ENCODE results near the gene RCL1. TPM values are rescaled to one million over a fixed set of nuclear protein-coding genes. Genes with fewer than 3 reads are reported as not detected.

The RCL1 gene
- polyA plus RNA-seq, 2 of the 4 experiments (the other 2 are of a cell fraction) = 25.5 to 27.5 TPM

- no peak for TF ChIP-seq TP53 (CRISPR knock-in tag; IDR thresholded peaks at IDR 0.05)
- TF ChIP-seq BCL3 (IDR thresholded peaks at IDR 0.05) = no peak
- no peak for TF ChIP-seq CHD2 (IDR thresholded peaks at IDR 0.05; ENCODE audit: low read length, partially characterized antibody)
- no peak for TF ChIP-seq HOXB13 (CRISPR knock-in tag; IDR thresholded peaks at IDR 0.05; ENCODE audit: low read depth)
- TF ChIP-seq JUN (IDR thresholded peaks at IDR 0.05) = no peak
- ATAC-seq (no peak), DNase-seq (ENCODE audit: low read depth in 1 of 2, low spot score in 1 of 2) (no peak), FAIRE-seq (peak; percentile 32)
- 36% methylated on average over 2 of the region's 2 CpGs for WGBS (ENCODE audit: missing lambda C conversion rate)
- Histone ChIP-seq H3K9me3 (no peaks in the 10 kb centered on the region), H3K4me3 (no peak overlapping the region), H3K27ac (no peak overlapping the region), H3K4me1 (no peaks in the 10 kb centered on the region), H3K4me2 (no peak overlapping the region)
- POLR2A ChIA-PET = no interaction called here
- CTCF ChIA-PET = interaction anchor here (0.8 to 2.3 kb wide), 5 partner anchors 10 to 204 kb away, joined by 3 to 7 read pairs (median 4); no protein-coding TSS in a partner anchor
Observed at GRCh38 chr9:4784403-4784802, 8.3 kb upstream of the RCL1 start.

DNA sequence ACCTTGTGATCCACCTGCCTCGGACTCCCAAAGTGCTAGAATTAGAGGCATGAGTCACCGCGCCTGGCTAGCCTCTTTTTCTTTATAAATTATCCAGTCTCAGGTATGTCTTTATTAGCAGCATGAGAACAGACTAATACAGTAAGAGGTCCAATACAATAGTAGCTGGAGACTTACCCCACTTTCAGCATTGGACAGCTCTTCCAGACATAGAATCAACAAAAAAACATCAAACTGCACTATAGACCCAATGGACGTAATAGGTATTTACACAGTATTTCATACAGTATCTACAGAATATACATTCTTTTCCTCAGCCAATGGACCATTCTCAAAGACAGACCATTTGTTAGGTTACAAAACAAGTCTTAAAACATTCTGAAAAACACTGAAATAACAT is 6.1 kb upstream of the RCL1 start:
- CTCF ChIA-PET = interaction anchor here (0.6 to 2.3 kb wide), 3 partner anchors 24 to 201 kb away, joined by 3 to 7 read pairs (median 4); no protein-coding TSS in a partner anchor

DNA sequence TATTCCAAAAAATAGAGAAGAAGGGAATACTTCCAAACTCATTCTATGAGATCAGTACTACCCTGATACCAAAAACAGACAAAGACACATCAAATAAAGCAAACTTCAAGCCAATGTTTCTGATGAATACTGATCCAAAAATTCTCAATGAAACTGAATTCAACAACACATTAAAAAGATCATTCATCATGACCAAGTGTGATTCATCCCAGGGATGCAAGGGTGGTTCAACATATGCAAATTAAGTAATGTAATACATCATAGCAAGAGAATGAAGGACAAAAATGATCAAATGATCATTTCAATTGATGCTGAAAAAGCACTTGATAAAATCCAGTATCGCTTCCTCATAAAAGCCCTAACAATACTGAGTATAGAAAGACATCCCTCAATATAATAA is 4.9 kb upstream of the RCL1 start:
- ChIA-PET CTCF (interaction anchor here (0.6 kb wide), 1 partner anchor 68 kb away, joined by 3 read pairs; no protein-coding TSS in a partner anchor), POLR2A (no interaction called here)
- no peaks in the 10 kb centered on the region for H3K4me1 ChIP-seq
- H3K4me3 ChIP-seq = no peak overlapping the region
- ATAC-seq (no peak), FAIRE-seq (no peak), DNase-seq (ENCODE audit: low read depth in 1 of 2, low spot score in 1 of 2) (no peak)
- H3K27ac ChIP-seq = no peak overlapping the region
- H3K9me3 ChIP-seq = no peaks in the 10 kb centered on the region
- 92% methylated on average over 1 of the region's 1 CpG for WGBS (ENCODE audit: missing lambda C conversion rate)
- H3K4me2 ChIP-seq = no peak overlapping the region
- TF ChIP-seq CHD4 (IDR thresholded peaks at IDR 0.05; ENCODE audit: borderline replicate concordance) = no peak
- TF ChIP-seq HDAC2 (IDR thresholded peaks at IDR 0.05) = no peak
- TF ChIP-seq TFCP2L1 (CRISPR knock-in tag; IDR thresholded peaks at IDR 0.05) = no peak
- TF ChIP-seq PHF8 (IDR thresholded peaks at IDR 0.05; ENCODE audit: borderline replicate concordance, low read depth) = no peak
- no peak for TF ChIP-seq KDM1A (IDR thresholded peaks at IDR 0.05; ENCODE audit: low read depth)
- TF ChIP-seq FOSB (CRISPR knock-in tag; IDR thresholded peaks at IDR 0.05) = no peak
- TF ChIP-seq RARB (CRISPR knock-in tag; IDR thresholded peaks at IDR 0.05) = no peak
- no peak for TF ChIP-seq NR3C1 (IDR thresholded peaks at IDR 0.05)
- TF ChIP-seq MAFK (IDR thresholded peaks at IDR 0.05; ENCODE audit: partially characterized antibody) = no peak
- TF ChIP-seq, protein P1, sequence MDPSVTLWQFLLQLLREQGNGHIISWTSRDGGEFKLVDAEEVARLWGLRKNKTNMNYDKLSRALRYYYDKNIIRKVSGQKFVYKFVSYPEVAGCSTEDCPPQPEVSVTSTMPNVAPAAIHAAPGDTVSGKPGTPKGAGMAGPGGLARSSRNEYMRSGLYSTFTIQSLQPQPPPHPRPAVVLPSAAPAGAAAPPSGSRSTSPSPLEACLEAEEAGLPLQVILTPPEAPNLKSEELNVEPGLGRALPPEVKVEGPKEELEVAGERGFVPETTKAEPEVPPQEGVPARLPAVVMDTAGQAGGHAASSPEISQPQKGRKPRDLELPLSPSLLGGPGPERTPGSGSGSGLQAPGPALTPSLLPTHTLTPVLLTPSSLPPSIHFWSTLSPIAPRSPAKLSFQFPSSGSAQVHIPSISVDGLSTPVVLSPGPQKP (IDR thresholded peaks at IDR 0.05; ENCODE audit: low read depth, low read length) = no peak
- TF ChIP-seq FOXS1 (CRISPR knock-in tag; IDR thresholded peaks at IDR 0.05) = no peak
- TF ChIP-seq, protein P2, sequence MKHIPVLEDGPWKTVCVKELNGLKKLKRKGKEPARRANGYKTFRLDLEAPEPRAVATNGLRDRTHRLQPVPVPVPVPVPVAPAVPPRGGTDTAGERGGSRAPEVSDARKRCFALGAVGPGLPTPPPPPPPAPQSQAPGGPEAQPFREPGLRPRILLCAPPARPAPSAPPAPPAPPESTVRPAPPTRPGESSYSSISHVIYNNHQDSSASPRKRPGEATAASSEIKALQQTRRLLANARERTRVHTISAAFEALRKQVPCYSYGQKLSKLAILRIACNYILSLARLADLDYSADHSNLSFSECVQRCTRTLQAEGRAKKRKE (CRISPR knock-in tag; IDR thresholded peaks at IDR 0.05; ENCODE audit: low read depth) = no peak
- no peak for TF ChIP-seq E2F6 (IDR thresholded peaks at IDR 0.05; ENCODE audit: borderline replicate concordance, low read depth)

More for the DNA sequence above, 6.1 kb upstream of the RCL1 start:
- no peak for DNase-seq (ENCODE audit: low read depth in 1 of 2, low spot score in 1 of 2)
- no peaks in the 10 kb centered on the region for H3K4me1 ChIP-seq
- ATAC-seq = no peak
- no peak for TF ChIP-seq POLR2A (IDR thresholded peaks at IDR 0.05; ENCODE audit: low read length)
- TF ChIP-seq RARB (CRISPR knock-in tag; IDR thresholded peaks at IDR 0.05) = no peak
- TF ChIP-seq CHD4 (IDR thresholded peaks at IDR 0.05; ENCODE audit: borderline replicate concordance) = no peak
- peak; percentile 40; the same call in 1 of the 2 replicates for TF ChIP-seq REST (IDR thresholded peaks at IDR 0.05)
- TF ChIP-seq SREBF2 (IDR thresholded peaks at IDR 0.05) = no peak
- H3K9me3 ChIP-seq = no peaks in the 10 kb centered on the region
- H3K27ac ChIP-seq = no peak overlapping the region
- no peak overlapping the region for H3K4me2 ChIP-seq
- WGBS (ENCODE audit: missing lambda C conversion rate) = 91% methylated on average over 4 of the region's 4 CpGs
- FAIRE-seq = no peak
- POLR2A ChIA-PET = interaction anchor here (0.7 kb wide), 1 partner anchor 193 kb away, joined by 3 read pairs; no protein-coding TSS in a partner anchor
- H3K4me3 ChIP-seq = no peak overlapping the region
